Measurements from ENCODE around the gene UBP1. TPM values are rescaled to one million over a fixed set of nuclear protein-coding genes. Genes with fewer than 3 reads are reported as not detected.

UBP1 gene
- polyA plus RNA-seq, 1 donor (not counting 4 experiments of a cell fraction or from before 2014, with no cell fraction given) = 82.4 TPM

- no peaks in the 10 kb centered on the region for H4K20me1 ChIP-seq (ENCODE audit: control insufficient read depth, extremely low read depth, insufficient read depth, low read length)
- TF ChIP-seq EZH2 (IDR thresholded peaks at IDR 0.05; ENCODE audit: low read length) (no peak), CTCF (optimal IDR thresholded peaks at IDR 0.05 in 1 of 3, IDR thresholded peaks at IDR 0.05 in 1 of 3, conservative IDR thresholded peaks at IDR 0.05 in 1 of 3; ENCODE audit: extremely low read depth in 1 of 3, insufficient read depth in 2 of 3, low read length in 3 of 3) (no peak)
- H3K9me3 ChIP-seq (ENCODE audit: control insufficient read depth, low read depth, low read length) = no peaks in the 10 kb centered on the region
- H3K79me2 ChIP-seq (ENCODE audit: control insufficient read depth, insufficient read depth, low read length) = no peaks in the 10 kb centered on the region
- H3K36me3 ChIP-seq (ENCODE audit: control insufficient read depth in 2 of 2, extremely low read depth in 1 of 2, insufficient read depth in 2 of 2, low read length in 2 of 2) = peaks cover 0 to 11% of the 10 kb centered on the region in 2 experiments
- H3K27me3 ChIP-seq (ENCODE audit: control insufficient read depth, extremely low read depth, insufficient read depth, low read length) = no peaks in the 10 kb centered on the region
- H3K27ac ChIP-seq (ENCODE audit: control insufficient read depth, insufficient read depth, low read length) = no peak overlapping the region
- peaks cover 23% of the 10 kb centered on the region for H3K4me1 ChIP-seq (ENCODE audit: control insufficient read depth, extremely low read depth, insufficient read depth, low read length)
- dilution Hi-C loops (cut with MboI; ENCODE audit: extremely low pct_ligation_motif_present, low sequenced_read_pairs) = no loop called here
- H3K4me2 ChIP-seq (ENCODE audit: control insufficient read depth, extremely low read depth, insufficient read depth, low read depth, low read length) = no peak overlapping the region
- no peak for DNase-seq (ENCODE audit: low read depth, low spot score)
- H3K9me1 ChIP-seq (ENCODE audit: control insufficient read depth, extremely low read depth, insufficient read depth, low read length) = no peaks in the 10 kb centered on the region
- no peak for FAIRE-seq
- no peak overlapping the region for H3K4me3 ChIP-seq (ENCODE audit: control insufficient read depth in 2 of 3, extremely low read depth in 1 of 3, insufficient read depth in 2 of 3, low read depth in 1 of 3, low read length in 3 of 3)
- no peak overlapping the region for H2AFZ ChIP-seq (ENCODE audit: control insufficient read depth, low read length)
- no peak overlapping the region for H3K9ac ChIP-seq (ENCODE audit: control insufficient read depth, extremely low read depth, insufficient read depth, low read length)
Observed at GRCh38 chr3:33364531-33365128, 75.6 kb downstream of the UBP1 start.

GRCh38 chr3:33364060-33364459, 76.1 kb downstream of the UBP1 start:
- Histone ChIP-seq H3K9me1 (ENCODE audit: control insufficient read depth, extremely low read depth, insufficient read depth, low read length) (no peaks in the 10 kb centered on the region), H2AFZ (ENCODE audit: control insufficient read depth, low read length) (no peak overlapping the region), H3K9ac (ENCODE audit: control insufficient read depth, extremely low read depth, insufficient read depth, low read length) (no peak overlapping the region), H3K27me3 (ENCODE audit: control insufficient read depth, extremely low read depth, insufficient read depth, low read length) (no peaks in the 10 kb centered on the region), H3K79me2 (ENCODE audit: control insufficient read depth, insufficient read depth, low read length) (no peaks in the 10 kb centered on the region), H3K9me3 (ENCODE audit: control insufficient read depth, low read depth, low read length) (no peaks in the 10 kb centered on the region), H3K27ac (ENCODE audit: control insufficient read depth, insufficient read depth, low read length) (peak overlapping the region; percentile 59), H3K4me3 (ENCODE audit: control insufficient read depth in 2 of 3, extremely low read depth in 1 of 3, insufficient read depth in 2 of 3, low read depth in 1 of 3, low read length in 3 of 3) (no peak overlapping the region), H3K4me2 (ENCODE audit: control insufficient read depth, extremely low read depth, insufficient read depth, low read depth, low read length) (peak overlapping the region; percentile 18), H4K20me1 (ENCODE audit: control insufficient read depth, extremely low read depth, insufficient read depth, low read length) (no peaks in the 10 kb centered on the region), H3K36me3 (ENCODE audit: control insufficient read depth in 2 of 2, extremely low read depth in 1 of 2, insufficient read depth in 2 of 2, low read length in 2 of 2) (peaks cover 0 to 11% of the 10 kb centered on the region in 2 experiments), H3K4me1 (ENCODE audit: control insufficient read depth, extremely low read depth, insufficient read depth, low read length) (peaks cover 23% of the 10 kb centered on the region)
- FAIRE-seq (no peak), DNase-seq (ENCODE audit: low read depth, low spot score) (no peak)
- dilution Hi-C loops (cut with MboI; ENCODE audit: extremely low pct_ligation_motif_present, low sequenced_read_pairs) = no loop called here
- TF ChIP-seq CTCF (optimal IDR thresholded peaks at IDR 0.05 in 1 of 3, IDR thresholded peaks at IDR 0.05 in 1 of 3, conservative IDR thresholded peaks at IDR 0.05 in 1 of 3; ENCODE audit: extremely low read depth in 1 of 3, insufficient read depth in 2 of 3, low read length in 3 of 3) = no peak
- TF ChIP-seq EZH2 (IDR thresholded peaks at IDR 0.05; ENCODE audit: low read length) = no peak
